ENCODE results near the gene CYP26B1. TPM values are rescaled to one million over a fixed set of nuclear protein-coding genes. Genes with fewer than 3 reads are reported as not detected.

The CYP26B1 gene
- total and polyA plus RNA-seq, 4 donors = 0.47 to 1.8 (median 0.65) TPM

DNA sequence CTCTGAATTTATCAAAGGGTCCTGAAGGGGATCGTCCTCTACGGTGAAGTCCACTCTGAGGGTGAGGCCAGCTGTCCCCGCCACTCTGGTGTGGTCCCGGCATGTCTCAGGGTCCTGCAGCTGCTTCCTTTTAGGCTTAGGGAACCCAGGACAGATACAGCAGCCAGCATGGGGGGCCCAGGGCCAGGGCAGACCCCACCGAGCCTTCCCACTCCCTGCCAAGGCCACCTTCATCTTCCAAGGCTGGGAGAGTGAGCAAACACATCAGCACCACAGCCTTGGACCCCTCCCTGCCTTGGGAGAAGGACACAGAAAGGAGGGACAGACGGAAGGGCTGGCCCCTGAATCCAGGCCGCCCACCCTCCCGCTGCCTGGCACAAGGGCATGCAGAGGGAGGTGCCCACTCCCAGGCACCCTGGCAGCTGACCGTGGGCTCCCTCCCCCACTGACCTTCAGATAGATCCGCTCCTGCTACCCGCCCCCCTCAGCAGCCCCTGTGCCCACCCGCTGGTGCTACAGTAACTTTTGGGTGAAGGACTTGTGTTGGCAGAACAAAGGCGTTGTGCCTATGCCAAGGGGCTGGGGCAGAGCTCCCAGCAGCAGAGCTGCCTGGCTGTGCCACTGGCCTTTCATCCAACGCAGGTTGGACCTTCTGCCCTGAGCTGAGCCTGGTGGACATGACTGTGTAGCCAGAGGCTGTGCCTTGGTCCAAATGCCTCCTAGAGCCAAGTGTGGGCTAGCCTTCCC lies 7.6 kb downstream of the CYP26B1 start:
- Histone ChIP-seq H3K9me3 (ENCODE audit: control insufficient read depth in 4 of 4, low read length in 3 of 4) (no peaks in the 10 kb centered on the region), H3K27me3 (ENCODE audit: control insufficient read depth in 4 of 4, insufficient read depth in 4 of 4, low read length in 3 of 4) (peaks cover 0 to 8% (median 0%) of the 10 kb centered on the region in 4 donors), H3K4me1 (ENCODE audit: control insufficient read depth in 4 of 4, insufficient read depth in 4 of 4, low read length in 3 of 4) (peaks cover 16 to 35% (median 23%) of the 10 kb centered on the region in 4 donors), H3K9ac (ENCODE audit: low read depth in 1 of 2, low read length in 2 of 2) (no peak overlapping the region), H3K36me3 (ENCODE audit: control insufficient read depth in 4 of 4, insufficient read depth in 3 of 4, low read depth in 1 of 4, low read length in 3 of 4) (no peaks in the 10 kb centered on the region), H3K27ac (ENCODE audit: low read depth in 1 of 2, low read length in 2 of 2) (no peak overlapping the region), H3K4me3 (ENCODE audit: low read depth in 1 of 3, low read length in 3 of 3) (no peak overlapping the region)
- 93% methylated on average over 14 of the region's 14 CpGs for WGBS
- no peak for TF ChIP-seq TAF1 (conservative IDR thresholded peaks at IDR 0.05)
- no peak for TF ChIP-seq YY1 (IDR thresholded peaks at IDR 0.05)
- no peak for TF ChIP-seq NR2F2 (IDR thresholded peaks at IDR 0.05)
- TF ChIP-seq, protein P1, sequence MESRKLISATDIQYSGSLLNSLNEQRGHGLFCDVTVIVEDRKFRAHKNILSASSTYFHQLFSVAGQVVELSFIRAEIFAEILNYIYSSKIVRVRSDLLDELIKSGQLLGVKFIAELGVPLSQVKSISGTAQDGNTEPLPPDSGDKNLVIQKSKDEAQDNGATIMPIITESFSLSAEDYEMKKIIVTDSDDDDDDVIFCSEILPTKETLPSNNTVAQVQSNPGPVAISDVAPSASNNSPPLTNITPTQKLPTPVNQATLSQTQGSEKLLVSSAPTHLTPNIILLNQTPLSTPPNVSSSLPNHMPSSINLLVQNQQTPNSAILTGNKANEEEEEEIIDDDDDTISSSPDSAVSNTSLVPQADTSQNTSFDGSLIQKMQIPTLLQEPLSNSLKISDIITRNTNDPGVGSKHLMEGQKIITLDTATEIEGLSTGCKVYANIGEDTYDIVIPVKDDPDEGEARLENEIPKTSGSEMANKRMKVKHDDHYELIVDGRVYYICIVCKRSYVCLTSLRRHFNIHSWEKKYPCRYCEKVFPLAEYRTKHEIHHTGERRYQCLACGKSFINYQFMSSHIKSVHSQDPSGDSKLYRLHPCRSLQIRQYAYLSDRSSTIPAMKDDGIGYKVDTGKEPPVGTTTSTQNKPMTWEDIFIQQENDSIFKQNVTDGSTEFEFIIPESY (IDR thresholded peaks at IDR 0.05) = no peak
- no peak for TF ChIP-seq HNF4G (IDR thresholded peaks at IDR 0.05)
- TF ChIP-seq JUND (IDR thresholded peaks at IDR 0.05) = no peak
- TF ChIP-seq RAD21 (IDR thresholded peaks at IDR 0.05) = no peak
- TF ChIP-seq GABPA (IDR thresholded peaks at IDR 0.05 in 1 of 2, conservative IDR thresholded peaks at IDR 0.05 in 1 of 2) = no peak
- TF ChIP-seq EGR1 (IDR thresholded peaks at IDR 0.05; ENCODE audit: low read depth in 2 of 2) = no peak
- TF ChIP-seq, protein P2, sequence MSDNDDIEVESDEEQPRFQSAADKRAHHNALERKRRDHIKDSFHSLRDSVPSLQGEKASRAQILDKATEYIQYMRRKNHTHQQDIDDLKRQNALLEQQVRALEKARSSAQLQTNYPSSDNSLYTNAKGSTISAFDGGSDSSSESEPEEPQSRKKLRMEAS (IDR thresholded peaks at IDR 0.05) = no peak
- no peak for TF ChIP-seq SP1 (IDR thresholded peaks at IDR 0.05)
- TF ChIP-seq, protein P3, sequence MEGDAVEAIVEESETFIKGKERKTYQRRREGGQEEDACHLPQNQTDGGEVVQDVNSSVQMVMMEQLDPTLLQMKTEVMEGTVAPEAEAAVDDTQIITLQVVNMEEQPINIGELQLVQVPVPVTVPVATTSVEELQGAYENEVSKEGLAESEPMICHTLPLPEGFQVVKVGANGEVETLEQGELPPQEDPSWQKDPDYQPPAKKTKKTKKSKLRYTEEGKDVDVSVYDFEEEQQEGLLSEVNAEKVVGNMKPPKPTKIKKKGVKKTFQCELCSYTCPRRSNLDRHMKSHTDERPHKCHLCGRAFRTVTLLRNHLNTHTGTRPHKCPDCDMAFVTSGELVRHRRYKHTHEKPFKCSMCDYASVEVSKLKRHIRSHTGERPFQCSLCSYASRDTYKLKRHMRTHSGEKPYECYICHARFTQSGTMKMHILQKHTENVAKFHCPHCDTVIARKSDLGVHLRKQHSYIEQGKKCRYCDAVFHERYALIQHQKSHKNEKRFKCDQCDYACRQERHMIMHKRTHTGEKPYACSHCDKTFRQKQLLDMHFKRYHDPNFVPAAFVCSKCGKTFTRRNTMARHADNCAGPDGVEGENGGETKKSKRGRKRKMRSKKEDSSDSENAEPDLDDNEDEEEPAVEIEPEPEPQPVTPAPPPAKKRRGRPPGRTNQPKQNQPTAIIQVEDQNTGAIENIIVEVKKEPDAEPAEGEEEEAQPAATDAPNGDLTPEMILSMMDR (IDR thresholded peaks at IDR 0.05; ENCODE audit: low read depth, low read length, missing input control) = no peak
- TF ChIP-seq FOXA2 (IDR thresholded peaks at IDR 0.05) = no peak
- no peak for TF ChIP-seq FOXA1 (IDR thresholded peaks at IDR 0.05)
- no peak for TF ChIP-seq RXRA (IDR thresholded peaks at IDR 0.05)
- no peak for TF ChIP-seq HNF4A (conservative IDR thresholded peaks at IDR 0.05)
- TF ChIP-seq, protein P4, sequence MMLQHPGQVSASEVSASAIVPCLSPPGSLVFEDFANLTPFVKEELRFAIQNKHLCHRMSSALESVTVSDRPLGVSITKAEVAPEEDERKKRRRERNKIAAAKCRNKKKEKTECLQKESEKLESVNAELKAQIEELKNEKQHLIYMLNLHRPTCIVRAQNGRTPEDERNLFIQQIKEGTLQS (IDR thresholded peaks at IDR 0.05) = no peak
- TF ChIP-seq, protein P5, sequence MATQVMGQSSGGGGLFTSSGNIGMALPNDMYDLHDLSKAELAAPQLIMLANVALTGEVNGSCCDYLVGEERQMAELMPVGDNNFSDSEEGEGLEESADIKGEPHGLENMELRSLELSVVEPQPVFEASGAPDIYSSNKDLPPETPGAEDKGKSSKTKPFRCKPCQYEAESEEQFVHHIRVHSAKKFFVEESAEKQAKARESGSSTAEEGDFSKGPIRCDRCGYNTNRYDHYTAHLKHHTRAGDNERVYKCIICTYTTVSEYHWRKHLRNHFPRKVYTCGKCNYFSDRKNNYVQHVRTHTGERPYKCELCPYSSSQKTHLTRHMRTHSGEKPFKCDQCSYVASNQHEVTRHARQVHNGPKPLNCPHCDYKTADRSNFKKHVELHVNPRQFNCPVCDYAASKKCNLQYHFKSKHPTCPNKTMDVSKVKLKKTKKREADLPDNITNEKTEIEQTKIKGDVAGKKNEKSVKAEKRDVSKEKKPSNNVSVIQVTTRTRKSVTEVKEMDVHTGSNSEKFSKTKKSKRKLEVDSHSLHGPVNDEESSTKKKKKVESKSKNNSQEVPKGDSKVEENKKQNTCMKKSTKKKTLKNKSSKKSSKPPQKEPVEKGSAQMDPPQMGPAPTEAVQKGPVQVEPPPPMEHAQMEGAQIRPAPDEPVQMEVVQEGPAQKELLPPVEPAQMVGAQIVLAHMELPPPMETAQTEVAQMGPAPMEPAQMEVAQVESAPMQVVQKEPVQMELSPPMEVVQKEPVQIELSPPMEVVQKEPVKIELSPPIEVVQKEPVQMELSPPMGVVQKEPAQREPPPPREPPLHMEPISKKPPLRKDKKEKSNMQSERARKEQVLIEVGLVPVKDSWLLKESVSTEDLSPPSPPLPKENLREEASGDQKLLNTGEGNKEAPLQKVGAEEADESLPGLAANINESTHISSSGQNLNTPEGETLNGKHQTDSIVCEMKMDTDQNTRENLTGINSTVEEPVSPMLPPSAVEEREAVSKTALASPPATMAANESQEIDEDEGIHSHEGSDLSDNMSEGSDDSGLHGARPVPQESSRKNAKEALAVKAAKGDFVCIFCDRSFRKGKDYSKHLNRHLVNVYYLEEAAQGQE (IDR thresholded peaks at IDR 0.05) = no peak
- no peak for DNase-seq (ENCODE audit: low spot score)

Data from liver (tissue), 9 donors.